Measurements from ENCODE around the gene RNU1-3. TPM values are rescaled to one million over a fixed set of nuclear protein-coding genes. Genes with fewer than 3 reads are reported as not detected.
A peak's percentile ranks its signal among the peaks of the same experiment; 100 is the strongest.

RNU1-3 gene
- total and polyA plus RNA-seq, 9 of the 15 experiments (the other 6 are each of a cell fraction or from before 2014, with no cell fraction given) = under 0.01 to 32,823 (median 2,538) TPM; not detected in 4

- no peak for TF ChIP-seq JUN (IDR thresholded peaks at IDR 0.05; ENCODE audit: borderline replicate concordance, low read depth, low read length)
- no peak for TF ChIP-seq JUN (CRISPR knock-in tag; IDR thresholded peaks at IDR 0.05; ENCODE audit: borderline replicate concordance)
- TF ChIP-seq ZBTB33 (CRISPR knock-in tag; IDR thresholded peaks at IDR 0.05) = peak; percentile 97
- peak; percentile 15; the same call in 1 of the 2 replicates for TF ChIP-seq ZFX (CRISPR knock-in tag; IDR thresholded peaks at IDR 0.05)
- TF ChIP-seq NR4A1 (CRISPR knock-in tag; IDR thresholded peaks at IDR 0.05) = no peak
- 0 out of 2 replicates have a peak, but pooled peaks have one; percentile 27 for TF ChIP-seq NR4A1 (tag; IDR thresholded peaks at IDR 0.05)
- no peak for TF ChIP-seq ASH1L (IDR thresholded peaks at IDR 0.05; ENCODE audit: borderline replicate concordance, low read depth, partially characterized antibody)
- 0 out of 2 replicates have a peak, but pooled peaks have one; percentile 72 for TF ChIP-seq ZNF830 (CRISPR knock-in tag; IDR thresholded peaks at IDR 0.05)
- peak in 1 of 2 experiments; percentile 16; a peak in 1 of 4 replicates for TF ChIP-seq NONO (IDR thresholded peaks at IDR 0.05; ENCODE audit: low read depth in 2 of 2, low read length in 1 of 2)
- TF ChIP-seq CTCFL (IDR thresholded peaks at IDR 0.05; ENCODE audit: borderline replicate concordance, insufficient read depth, low read depth, low read length, poor library complexity, severe bottlenecking) = peak; percentile 10
- no peak for TF ChIP-seq XRCC4 (IDR thresholded peaks at IDR 0.05; ENCODE audit: extremely low read depth, insufficient read depth, insufficient read length)
- peak; percentile 65; the same call in 1 of the 2 replicates for TF ChIP-seq HDAC8 (tag; IDR thresholded peaks at IDR 0.05)
- peak; percentile 27; the same call in 1 of the 2 replicates for TF ChIP-seq ZKSCAN1 (IDR thresholded peaks at IDR 0.05; ENCODE audit: low read depth, low read length)
- no peak for TF ChIP-seq CBX1 (IDR thresholded peaks at IDR 0.05; ENCODE audit: low read depth)
- 0 out of 2 replicates have a peak, but pooled peaks have one; percentile 12 for TF ChIP-seq RB1 (IDR thresholded peaks at IDR 0.05; ENCODE audit: low read depth)
- no peak for TF ChIP-seq MCM2 (IDR thresholded peaks at IDR 0.05; ENCODE audit: low read depth)
- peak; percentile 14; the same call in 1 of the 2 replicates for TF ChIP-seq STAG1 (CRISPR knock-in tag; IDR thresholded peaks at IDR 0.05; ENCODE audit: borderline replicate concordance)
These were observed 36.0 kb downstream of the RNU1-3 start (continued) for GRCh38 chr1:16630661-16631247.
